ENCODE measurements around the gene MSRB1. TPM values are rescaled to one million over a fixed set of nuclear protein-coding genes. Genes with fewer than 3 reads are reported as not detected.
A peak's percentile ranks its signal among the peaks of the same experiment; 100 is the strongest.

The MSRB1 gene
- total and polyA plus RNA-seq, 2 of the 13 experiments (the other 11 are each of a cell fraction or from before 2014, with no cell fraction given), result 32.1 to 75.4 TPM

- TF ChIP-seq ZNF142 (CRISPR knock-in tag; IDR thresholded peaks at IDR 0.05), result no peak
- TF ChIP-seq HCFC1 (IDR thresholded peaks at IDR 0.05; ENCODE audit: low read depth, low read length), result no peak
- TF ChIP-seq BCL3 (CRISPR knock-in tag; IDR thresholded peaks at IDR 0.05), result peak; percentile 89; the same call in 1 of the 2 replicates
- TF ChIP-seq ZNF225 (CRISPR knock-in tag; IDR thresholded peaks at IDR 0.05), result no peak
- TF ChIP-seq GFI1 (CRISPR knock-in tag; IDR thresholded peaks at IDR 0.05; ENCODE audit: borderline replicate concordance), result no peak
- TF ChIP-seq FOXK1 (CRISPR knock-in tag; IDR thresholded peaks at IDR 0.05; ENCODE audit: borderline replicate concordance, low read depth), result no peak
- TF ChIP-seq ZKSCAN1 (IDR thresholded peaks at IDR 0.05; ENCODE audit: low read length), result no peak
- TF ChIP-seq ZNF512 (CRISPR knock-in tag; IDR thresholded peaks at IDR 0.05), result no peak
- no peak for TF ChIP-seq PCBP2 (optimal IDR thresholded peaks at IDR 0.05; ENCODE audit: low read depth, low read length, poor library complexity, severe bottlenecking)
- no peak for TF ChIP-seq ZNF333 (CRISPR knock-in tag; IDR thresholded peaks at IDR 0.05; ENCODE audit: borderline replicate concordance)
- peak; percentile 54; the same call in 1 of the 2 replicates for TF ChIP-seq GLI4 (CRISPR knock-in tag; IDR thresholded peaks at IDR 0.05; ENCODE audit: borderline replicate concordance)
- TF ChIP-seq MAF1 (CRISPR knock-in tag; IDR thresholded peaks at IDR 0.05; ENCODE audit: borderline replicate concordance), result no peak
- peak; percentile 90; the same call in 1 of the 2 replicates for TF ChIP-seq ZSCAN21 (CRISPR knock-in tag; IDR thresholded peaks at IDR 0.05; ENCODE audit: borderline replicate concordance)
- no peak for TF ChIP-seq TCF7L2 (IDR thresholded peaks at IDR 0.05; ENCODE audit: low read depth, low read length)
Observed at GRCh38 chr16:1929578-1930337, 13.2 kb downstream of the MSRB1 start (continued).

All from HepG2 (cell line).